ENCODE data around the gene RHOXF1. TPM values are rescaled to one million over a fixed set of nuclear protein-coding genes. Genes with fewer than 3 reads are reported as not detected.
"Not testable (repeated sequence)": the region's sequence is repeated elsewhere in the genome, so short reads cannot be mapped to it uniquely, and the experiment has no call there.

RHOXF1 gene
- polyA plus RNA-seq, 1 experiment: not detected

DNA sequence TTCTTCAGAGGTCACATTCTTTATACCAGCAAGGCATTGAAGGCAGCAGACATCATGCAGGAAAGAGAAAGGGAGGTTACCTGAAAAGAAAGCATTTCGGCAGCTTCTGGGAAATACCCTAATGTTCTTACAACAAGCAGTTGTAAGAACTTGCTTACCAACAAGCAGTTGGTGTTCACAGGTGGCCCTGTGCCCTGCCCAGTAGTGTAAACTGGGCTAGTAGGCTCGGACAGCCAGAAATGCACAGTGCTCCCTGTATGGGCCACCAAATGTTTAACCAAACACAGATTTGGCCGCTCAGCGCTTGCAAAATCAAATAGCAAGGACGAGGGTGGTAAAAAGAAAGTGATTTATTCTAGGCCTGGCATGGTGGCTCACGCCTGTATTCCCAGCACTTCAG lies 20.4 kb upstream of the RHOXF1 start:
- H3K27ac ChIP-seq (ENCODE audit: low read depth, low read length): no peak overlapping the region
- ChIA-PET CTCF (no interaction called here), POLR2A (no interaction called here)
- H3K27me3 ChIP-seq (ENCODE audit: control insufficient read depth, insufficient read depth, low read length): no peaks in the 10 kb centered on the region
- TF ChIP-seq, protein P1, sequence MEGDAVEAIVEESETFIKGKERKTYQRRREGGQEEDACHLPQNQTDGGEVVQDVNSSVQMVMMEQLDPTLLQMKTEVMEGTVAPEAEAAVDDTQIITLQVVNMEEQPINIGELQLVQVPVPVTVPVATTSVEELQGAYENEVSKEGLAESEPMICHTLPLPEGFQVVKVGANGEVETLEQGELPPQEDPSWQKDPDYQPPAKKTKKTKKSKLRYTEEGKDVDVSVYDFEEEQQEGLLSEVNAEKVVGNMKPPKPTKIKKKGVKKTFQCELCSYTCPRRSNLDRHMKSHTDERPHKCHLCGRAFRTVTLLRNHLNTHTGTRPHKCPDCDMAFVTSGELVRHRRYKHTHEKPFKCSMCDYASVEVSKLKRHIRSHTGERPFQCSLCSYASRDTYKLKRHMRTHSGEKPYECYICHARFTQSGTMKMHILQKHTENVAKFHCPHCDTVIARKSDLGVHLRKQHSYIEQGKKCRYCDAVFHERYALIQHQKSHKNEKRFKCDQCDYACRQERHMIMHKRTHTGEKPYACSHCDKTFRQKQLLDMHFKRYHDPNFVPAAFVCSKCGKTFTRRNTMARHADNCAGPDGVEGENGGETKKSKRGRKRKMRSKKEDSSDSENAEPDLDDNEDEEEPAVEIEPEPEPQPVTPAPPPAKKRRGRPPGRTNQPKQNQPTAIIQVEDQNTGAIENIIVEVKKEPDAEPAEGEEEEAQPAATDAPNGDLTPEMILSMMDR (IDR thresholded peaks at IDR 0.05; ENCODE audit: low read depth, low read length): no peak
- no peak for DNase-seq (ENCODE audit: low read depth, low spot score)
- no peak overlapping the region for H3K4me3 ChIP-seq (ENCODE audit: low read depth, low read length)
- no peaks in the 10 kb centered on the region for H3K9me3 ChIP-seq (ENCODE audit: control insufficient read depth, insufficient read depth, low read length)

DNA sequence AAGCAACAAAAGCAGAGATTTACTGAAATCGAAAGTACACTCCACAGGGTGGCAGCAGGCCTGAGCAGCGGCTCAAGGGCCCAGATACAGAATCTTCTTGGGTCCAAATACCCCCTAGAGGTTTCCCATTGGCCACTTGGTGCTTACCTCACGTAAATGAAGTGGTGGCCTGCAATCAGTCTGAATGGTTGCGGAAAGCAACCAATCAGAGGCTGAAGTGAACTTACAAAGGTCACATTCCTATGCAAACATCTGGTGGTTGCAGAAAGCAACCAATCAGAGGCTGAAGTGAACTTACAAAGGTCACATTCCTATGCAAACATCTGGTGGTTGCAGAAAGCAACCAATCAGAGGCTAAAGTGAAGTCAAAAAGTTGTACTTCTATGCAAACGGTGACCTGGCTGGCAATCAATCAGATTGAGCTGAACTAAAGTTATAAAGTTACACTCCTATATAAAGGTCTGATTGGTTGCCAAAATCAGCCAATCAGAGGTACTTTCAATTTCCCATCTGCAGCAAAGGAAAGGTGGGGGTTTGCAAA lies 12.7 kb upstream of the RHOXF1 start:
- H3K27ac ChIP-seq (ENCODE audit: low read depth, low read length); H3K27me3 ChIP-seq (ENCODE audit: control insufficient read depth, insufficient read depth, low read length); POLR2A ChIA-PET; H3K4me3 ChIP-seq (ENCODE audit: low read depth, low read length); CTCF ChIA-PET; H3K9me3 ChIP-seq (ENCODE audit: control insufficient read depth, insufficient read depth, low read length); DNase-seq (ENCODE audit: low read depth, low spot score): not testable (repeated sequence)

DNA sequence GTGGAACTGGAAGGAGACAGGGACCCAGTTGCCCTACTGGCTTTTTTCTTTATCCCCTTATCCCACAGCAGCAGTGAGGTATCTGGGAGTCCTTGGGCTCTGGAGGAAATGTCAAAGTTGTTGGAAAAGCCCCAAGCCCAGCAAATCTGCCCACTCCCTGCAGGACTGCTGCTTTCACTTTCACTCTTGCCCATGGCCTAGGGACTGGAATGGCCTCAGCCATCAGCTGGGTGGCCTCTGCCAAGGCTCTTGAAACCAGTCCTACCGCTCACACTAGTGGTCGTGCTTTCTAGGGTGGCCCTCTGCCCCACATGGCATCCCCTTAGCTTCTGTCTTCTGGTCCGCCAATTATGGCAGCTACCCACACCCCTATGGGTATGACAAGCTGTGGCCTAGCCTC lies 9.7 kb upstream of the RHOXF1 start:
- DNase-seq (ENCODE audit: low read depth, low spot score): no peak
- ChIA-PET CTCF (no interaction called here), POLR2A (no interaction called here)
- Histone ChIP-seq H3K27me3 (ENCODE audit: control insufficient read depth, insufficient read depth, low read length) (no peaks in the 10 kb centered on the region), H3K9me3 (ENCODE audit: control insufficient read depth, insufficient read depth, low read length) (no peaks in the 10 kb centered on the region), H3K27ac (ENCODE audit: low read depth, low read length) (no peak overlapping the region), H3K4me3 (ENCODE audit: low read depth, low read length) (no peak overlapping the region)
- TF ChIP-seq, protein P1 (IDR thresholded peaks at IDR 0.05; ENCODE audit: low read depth, low read length): no peak

DNA sequence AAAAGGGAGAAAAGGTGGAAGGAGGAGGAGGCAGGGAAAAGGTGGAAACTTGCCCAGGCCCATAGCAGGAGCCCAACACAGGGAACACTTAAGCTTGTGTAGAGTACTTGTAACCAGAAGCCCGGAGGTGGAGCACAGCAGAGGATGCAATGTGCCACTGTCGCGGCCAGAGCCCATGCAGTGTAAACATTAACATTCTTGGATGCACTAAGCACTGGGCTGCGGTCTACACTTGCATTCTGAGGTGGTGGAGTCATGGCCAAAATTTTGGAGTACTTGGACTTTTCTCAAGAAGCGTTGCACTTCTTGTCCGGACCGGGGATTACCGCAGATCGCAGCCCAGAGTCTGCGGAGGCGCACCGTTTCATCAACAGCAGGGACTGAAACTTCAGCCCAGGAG lies 4.5 kb upstream of the RHOXF1 start:
- TF ChIP-seq, protein P1 (IDR thresholded peaks at IDR 0.05; ENCODE audit: low read depth, low read length): no peak
- Histone ChIP-seq H3K9me3 (ENCODE audit: control insufficient read depth, insufficient read depth, low read length) (no peaks in the 10 kb centered on the region; the same call in 1 of the 2 replicates), H3K27ac (ENCODE audit: low read depth, low read length) (no peak overlapping the region), H3K4me3 (ENCODE audit: low read depth, low read length) (no peak overlapping the region), H3K27me3 (ENCODE audit: control insufficient read depth, insufficient read depth, low read length) (no peaks in the 10 kb centered on the region)
- CTCF ChIA-PET: no interaction called here
- POLR2A ChIA-PET: no interaction called here
- no peak for DNase-seq (ENCODE audit: low read depth, low spot score)

DNA sequence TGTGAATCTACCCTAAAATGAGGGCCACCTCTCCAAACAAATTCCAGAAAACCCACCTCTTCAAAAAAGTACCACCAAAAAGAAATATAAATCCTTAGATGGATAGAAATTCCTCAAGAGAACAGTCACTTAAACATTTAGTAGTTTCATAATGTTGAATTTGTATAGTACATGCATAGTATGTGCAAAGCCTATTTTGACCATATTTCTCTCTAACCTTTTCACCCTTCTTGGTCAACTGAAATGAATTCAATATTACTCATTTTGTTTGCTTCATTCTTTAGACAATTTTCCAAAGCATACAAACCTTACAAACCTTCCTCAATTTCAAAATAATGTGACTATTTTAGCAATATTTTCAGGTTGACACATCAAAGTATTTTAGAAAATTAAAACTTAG lies 4.1 kb downstream of the RHOXF1 start:
- H3K4me3 ChIP-seq (ENCODE audit: low read depth, low read length): no peak overlapping the region
- ChIA-PET CTCF (no interaction called here), POLR2A (no interaction called here)
- H3K27ac ChIP-seq (ENCODE audit: low read depth, low read length): no peak overlapping the region
- H3K9me3 ChIP-seq (ENCODE audit: control insufficient read depth, insufficient read depth, low read length): no peaks in the 10 kb centered on the region; the same call in 1 of the 2 replicates
- TF ChIP-seq, protein P1 (IDR thresholded peaks at IDR 0.05; ENCODE audit: low read depth, low read length): no peak
- no peaks in the 10 kb centered on the region for H3K27me3 ChIP-seq (ENCODE audit: control insufficient read depth, insufficient read depth, low read length)
- no peak for DNase-seq (ENCODE audit: low read depth, low spot score)

DNA sequence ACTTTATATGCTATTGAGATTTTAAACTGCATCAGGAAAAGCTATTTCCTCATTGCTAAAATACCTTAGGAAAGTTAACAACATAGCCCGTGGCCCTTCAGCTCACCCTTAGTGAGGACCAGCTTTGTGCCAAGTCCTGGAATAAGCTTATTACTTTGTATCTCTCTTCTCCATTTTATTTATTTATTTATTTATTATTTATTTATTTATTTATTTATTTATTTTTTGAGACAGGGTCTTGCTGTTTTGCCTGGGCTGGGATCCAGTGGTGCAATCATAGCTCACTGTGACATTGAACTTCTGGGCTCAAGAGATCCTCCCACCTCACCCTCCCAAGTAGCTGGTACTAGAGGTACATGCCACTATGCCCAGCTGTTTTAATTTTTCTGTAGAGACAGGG lies 6.3 kb downstream of the RHOXF1 start:
- Histone ChIP-seq H3K27me3 (ENCODE audit: control insufficient read depth, insufficient read depth, low read length) (no peaks in the 10 kb centered on the region), H3K27ac (ENCODE audit: low read depth, low read length) (no peak overlapping the region), H3K4me3 (ENCODE audit: low read depth, low read length) (no peak overlapping the region), H3K9me3 (ENCODE audit: control insufficient read depth, insufficient read depth, low read length) (no peaks in the 10 kb centered on the region)
- no peak for DNase-seq (ENCODE audit: low read depth, low spot score)
- POLR2A ChIA-PET: no interaction called here
- TF ChIP-seq, protein P1 (IDR thresholded peaks at IDR 0.05; ENCODE audit: low read depth, low read length): no peak
- CTCF ChIA-PET: no interaction called here

DNA sequence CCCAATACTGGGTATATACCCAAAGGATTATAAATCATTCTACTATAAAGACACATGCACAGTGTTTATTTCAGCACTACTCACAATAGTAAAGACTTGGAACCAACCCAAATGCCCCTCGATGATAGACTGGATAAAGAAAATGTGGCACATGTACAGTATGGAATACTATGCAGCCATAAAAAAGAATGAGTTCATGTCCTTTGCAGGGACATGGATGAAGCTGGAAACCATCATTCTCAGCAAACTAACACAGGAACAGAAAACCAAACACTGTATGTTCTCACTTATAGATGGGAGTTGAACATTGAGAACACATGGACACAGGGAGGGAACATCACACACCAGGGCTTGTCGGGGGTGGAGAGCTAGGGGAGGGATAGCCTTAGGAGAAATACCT lies 11.0 kb downstream of the RHOXF1 start:
- POLR2A ChIA-PET; H3K4me3 ChIP-seq (ENCODE audit: low read depth, low read length); H3K27ac ChIP-seq (ENCODE audit: low read depth, low read length); H3K9me3 ChIP-seq (ENCODE audit: control insufficient read depth, insufficient read depth, low read length); CTCF ChIA-PET; DNase-seq (ENCODE audit: low read depth, low spot score); H3K27me3 ChIP-seq (ENCODE audit: control insufficient read depth, insufficient read depth, low read length): not testable (repeated sequence)

DNA sequence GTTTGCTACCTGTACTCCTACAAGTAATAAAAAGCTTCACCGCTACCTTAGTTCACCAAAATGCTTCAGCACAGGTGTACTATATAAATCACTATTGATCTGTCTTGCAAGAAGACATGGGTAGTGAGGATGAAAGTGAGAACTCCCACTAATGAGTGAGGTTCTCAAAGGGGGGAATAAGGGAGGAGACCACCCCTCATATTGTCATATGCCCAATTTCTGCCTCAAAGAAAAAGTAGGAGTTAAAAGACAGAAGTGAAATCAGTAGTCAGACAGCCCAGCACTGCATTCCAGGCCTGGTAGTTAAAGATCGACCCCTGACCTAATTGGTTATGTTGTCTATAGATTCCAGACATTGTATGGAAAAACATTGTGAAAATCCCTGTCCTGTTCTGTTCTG lies 14.7 kb downstream of the RHOXF1 start:
- H3K9me3 ChIP-seq (ENCODE audit: control insufficient read depth, insufficient read depth, low read length); CTCF ChIA-PET; H3K4me3 ChIP-seq (ENCODE audit: low read depth, low read length); H3K27me3 ChIP-seq (ENCODE audit: control insufficient read depth, insufficient read depth, low read length); DNase-seq (ENCODE audit: low read depth, low spot score); POLR2A ChIA-PET; H3K27ac ChIP-seq (ENCODE audit: low read depth, low read length): not testable (repeated sequence)
